Myocyte (in vitro differentiated cells): ENCODE results near the gene AMDHD2. TPM values are rescaled to one million over a fixed set of nuclear protein-coding genes. Genes with fewer than 3 reads are reported as not detected.
A peak's percentile ranks its signal among the peaks of the same experiment; 100 is the strongest.

Experiments used
- DNase-seq: peaks from one replicate; pipeline ENCODE4 v3.0.0-alpha.2; 2012; ENCODE audit warnings: low read depth
- total RNA-seq: library from RNA; depleted of rRNA; stranded (reverse); fragments of >200 nt; gene quantifications from 2 replicates; pipeline ENCODE4 v1.2.3, GENCODE V29; 2014

Gene AMDHD2
- total RNA-seq, 1 donor from 2014 or later = 39.7 TPM

DNA sequence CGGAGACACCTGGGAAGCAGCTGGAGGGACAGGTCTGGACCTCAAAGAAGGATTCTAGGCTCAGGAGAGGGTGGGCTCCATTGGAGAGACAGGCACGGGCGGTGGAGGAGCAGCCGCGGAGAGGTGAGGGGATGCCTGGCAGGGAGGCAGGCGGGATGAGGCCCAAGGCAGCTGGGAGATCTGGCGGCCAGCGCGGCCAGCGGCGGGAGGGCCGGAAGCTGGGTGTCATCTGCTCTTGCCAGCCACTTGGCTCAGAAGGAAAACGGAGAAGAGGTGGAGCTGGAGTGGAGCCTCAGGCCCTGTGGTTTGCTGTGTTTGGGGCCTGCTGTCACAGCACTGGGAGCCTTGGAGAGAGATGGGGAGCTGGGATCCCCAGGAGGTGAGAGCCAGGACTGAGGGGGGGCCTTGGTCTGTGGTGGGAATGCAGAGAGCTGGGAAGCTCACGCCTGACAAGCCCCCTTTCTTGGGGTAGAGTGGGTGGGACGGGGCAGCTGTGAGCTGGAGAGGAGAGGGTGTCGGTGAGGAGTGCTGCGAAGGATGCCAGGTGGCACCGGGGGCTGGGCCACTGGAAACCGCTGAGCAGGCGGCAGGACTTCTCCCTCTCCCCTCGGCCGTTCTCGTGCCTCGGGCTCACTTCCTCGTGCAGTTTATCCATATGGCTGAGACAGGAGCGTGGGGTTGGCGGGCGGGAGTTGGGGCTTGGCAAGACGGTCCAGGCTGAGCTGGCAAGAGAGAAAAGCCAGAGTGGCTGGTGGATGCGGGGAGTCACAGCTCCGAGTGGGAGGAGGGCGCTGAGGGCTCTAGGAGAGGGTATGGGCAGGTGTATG is 37.2 kb upstream of the AMDHD2 start:
- peak; percentile 92 for DNase-seq

DNA sequence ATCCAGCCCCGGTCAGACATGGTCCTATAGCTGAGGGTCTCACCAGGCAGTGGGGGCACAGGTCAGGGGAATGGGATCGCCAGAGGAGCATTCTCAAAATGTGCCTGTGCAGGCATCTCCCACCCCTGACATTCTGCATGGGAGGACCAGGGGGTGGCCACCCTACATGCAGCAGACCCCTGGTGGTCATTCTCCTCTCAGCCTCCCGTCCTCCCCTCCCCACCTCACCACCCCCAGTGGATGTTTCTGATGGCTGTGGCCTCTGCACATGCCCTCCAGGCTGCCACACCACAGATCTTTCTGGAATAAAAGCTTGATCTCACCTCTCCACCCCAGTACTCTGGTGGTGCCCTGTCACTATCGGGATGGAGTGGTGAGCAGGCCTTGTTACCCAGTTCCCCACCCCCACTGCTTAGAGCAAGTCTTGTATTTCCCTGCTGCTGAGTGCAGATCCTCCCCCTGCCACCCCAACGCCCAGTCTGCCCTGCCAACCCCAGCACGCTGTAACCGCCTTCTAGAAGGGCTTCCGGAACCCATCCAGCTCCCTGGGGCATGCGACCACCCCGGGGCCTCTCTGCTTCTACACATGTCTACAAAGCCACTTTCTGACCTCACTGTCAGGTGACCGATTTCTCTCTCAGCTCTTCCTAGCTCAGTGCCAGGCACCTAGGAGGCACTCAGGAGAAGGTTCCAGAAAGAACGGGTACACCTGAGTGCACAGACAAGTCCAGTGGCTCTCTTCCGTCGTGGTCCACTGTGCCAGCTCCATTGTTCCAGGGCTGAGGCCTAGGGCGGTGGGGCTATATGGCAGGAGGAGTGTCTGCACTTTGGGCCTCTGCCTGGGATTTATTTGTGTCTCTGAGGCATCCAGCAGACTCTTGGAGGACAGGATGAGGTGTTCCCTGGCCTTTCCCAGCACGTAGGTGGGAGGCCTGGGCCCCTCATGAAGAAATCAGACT is 36.0 kb upstream of the AMDHD2 start:
- DNase-seq = no peak

DNA sequence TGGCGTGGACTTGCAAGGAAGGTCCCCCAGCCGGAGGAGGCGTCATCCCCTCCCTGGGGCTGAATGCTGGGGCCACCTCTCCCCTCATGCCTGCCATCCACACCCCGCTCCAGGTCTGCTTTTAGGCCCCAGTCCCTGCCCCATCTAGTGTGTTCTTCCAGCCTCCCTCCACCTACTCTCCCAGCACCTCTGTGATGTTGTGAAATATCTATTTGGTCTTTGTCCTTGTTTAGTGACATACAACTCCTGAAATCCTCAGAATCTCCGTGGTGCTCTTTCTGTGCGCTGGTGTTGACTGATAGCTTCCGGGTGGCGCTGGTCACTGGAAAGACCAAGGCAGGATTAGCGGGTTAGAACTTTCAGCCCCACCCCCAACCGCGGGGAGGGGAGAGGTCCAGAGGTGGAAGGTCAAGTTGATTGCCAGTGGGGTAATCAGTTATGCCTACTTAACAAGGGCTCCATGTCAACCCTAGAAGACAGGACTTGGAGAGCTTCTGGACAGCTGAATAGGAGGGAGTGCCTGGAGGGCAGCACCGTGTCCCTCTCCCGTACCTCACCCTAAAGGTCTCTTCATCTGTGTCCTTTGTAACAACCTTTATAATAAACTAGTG is 35.2 kb upstream of the AMDHD2 start:
- DNase-seq = no peak

DNA sequence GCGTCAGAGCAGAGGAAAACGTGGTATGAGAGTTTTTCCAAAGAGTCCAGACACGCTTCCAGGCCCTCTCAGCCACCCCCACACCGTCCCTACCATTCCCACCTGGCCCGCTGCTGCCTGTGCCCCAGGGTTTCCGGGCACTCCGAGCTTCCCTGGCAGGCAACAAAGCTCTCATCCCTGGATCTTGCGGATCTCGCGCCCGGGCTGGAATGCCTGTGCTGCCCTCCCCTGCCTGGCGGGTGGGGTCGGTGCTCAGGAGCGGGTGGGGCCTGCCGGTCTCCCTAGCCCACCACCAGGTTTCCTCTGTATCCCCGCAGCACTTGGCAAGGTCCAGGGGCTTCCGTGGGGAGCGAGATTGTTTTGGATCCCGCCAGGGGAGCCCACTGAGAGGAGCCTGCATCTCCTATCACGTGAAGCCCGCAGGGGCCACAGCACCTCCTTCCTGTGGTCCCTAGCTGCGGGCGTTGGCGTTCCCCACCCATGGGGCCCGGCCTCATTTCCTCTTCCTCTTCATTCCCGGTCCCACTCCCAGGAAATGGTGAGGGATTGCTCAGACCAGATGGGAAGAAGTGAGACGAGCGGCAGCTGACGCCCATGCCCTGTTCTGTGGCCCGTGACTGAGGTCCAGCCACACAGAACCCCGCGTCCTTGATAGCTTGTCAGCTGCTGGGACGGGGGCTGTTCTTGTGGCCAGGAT is 34.2 kb upstream of the AMDHD2 start:
- DNase-seq = no peak

DNA sequence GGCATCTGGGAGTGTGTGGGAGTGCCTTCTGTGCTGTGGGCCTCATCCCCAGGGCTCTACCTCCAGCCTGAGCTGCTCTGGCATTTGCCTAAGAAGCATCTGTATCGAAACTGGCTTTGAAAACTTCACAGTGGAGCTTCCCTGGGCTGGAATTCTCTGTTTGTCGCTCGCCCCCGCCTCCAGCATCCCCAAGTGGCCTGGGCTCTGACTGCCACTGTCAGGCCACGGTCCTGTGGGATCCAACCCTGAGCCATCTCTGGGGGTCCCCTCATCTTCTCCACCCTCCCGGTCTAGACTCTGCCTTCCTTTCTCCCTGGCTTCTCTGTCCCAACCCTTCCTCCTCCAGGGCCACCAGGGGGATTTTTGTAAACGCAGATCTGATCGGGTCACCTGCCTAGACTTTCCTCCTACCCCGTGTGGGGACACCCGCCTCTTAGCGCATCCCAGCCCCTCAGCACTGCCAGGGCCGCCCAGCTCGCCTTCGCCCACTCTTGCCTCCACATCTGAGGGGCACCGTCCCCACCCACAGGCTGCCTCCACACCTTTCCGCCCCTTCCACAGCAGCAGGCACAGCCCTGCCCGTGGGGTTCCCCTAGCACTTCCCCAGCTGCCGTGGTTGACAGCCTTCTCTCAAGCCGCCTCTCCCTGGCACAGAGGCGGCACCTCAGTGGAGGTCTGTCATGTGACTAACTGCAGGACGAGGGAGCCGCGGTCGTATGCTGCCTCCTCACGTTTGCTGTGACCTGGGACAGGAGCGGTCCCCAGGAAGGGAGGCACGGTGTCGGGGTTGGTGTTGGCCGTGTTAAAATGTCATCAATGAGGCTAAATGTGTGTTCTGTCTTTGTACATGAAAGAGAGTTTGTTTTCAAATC is 33.3 kb upstream of the AMDHD2 start:
- no peak for DNase-seq

DNA sequence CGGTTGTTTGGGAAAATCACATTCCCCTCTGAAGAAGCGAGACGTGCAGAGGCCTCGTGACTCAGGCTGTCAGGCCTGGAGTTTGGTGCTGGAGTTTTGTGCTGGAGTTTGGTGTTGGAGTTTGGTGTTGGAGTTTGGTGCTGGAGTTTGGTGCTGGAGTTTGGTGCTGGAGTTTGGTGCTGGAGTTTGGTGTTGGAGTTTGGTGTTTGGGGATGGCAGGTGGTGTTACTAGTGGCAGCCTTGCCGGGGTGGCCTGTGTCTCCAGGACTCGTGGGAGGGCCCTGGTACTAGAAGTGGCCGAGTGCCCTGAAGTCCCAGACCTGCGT is 32.7 kb upstream of the AMDHD2 start:
- no peak for DNase-seq

DNA sequence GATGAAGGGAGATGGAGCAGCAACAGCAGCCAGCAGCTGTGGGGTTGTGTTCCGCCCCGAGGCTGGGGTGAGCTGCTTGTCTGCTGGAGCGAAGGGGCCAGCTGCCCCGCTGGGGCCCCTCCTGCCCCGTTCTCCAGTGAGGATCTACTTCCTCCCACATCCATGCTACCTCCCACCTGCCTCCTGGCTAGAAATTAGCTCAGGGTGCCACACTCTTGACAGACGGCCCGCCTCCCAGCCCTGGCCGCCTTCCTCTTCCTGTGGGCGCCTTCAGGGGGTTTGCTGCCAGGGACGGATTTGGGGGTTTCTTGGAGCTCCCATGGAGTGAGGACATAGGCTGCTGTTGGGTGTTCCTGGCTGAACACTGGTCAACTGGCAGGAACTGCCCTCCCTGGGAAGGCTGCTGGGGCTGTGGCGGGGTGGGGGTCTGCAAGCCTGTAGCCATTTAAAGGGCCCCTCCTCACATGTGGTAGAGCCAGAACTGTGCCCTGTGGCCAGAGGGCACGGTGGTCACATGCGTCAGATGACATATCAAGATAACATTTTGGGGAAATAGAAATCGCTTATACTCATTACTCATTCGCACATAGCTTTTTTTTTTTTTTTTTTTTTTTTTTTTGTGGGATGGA is 32.2 kb upstream of the AMDHD2 start:
- DNase-seq = no peak

DNA sequence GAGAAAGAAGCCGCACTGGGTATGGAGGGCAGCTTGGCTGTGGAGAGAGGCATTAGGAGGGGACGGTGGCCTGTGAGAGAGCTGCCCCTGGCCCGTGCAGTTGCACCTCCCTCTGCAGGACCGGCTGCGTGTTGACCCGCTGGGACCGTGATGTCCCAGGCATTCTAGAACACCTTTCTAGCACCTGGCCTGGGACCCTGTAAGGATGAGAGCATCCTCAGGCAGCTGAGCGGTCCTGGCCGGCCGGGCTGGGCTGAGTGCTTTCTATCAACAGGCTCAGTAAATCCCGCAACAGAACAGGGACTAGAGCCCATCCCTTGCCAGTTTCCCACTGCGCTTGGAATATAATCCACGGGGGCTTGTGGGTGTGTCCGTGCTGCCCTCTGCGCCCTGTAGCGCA is 30.6 kb upstream of the AMDHD2 start:
- no peak for DNase-seq

DNA sequence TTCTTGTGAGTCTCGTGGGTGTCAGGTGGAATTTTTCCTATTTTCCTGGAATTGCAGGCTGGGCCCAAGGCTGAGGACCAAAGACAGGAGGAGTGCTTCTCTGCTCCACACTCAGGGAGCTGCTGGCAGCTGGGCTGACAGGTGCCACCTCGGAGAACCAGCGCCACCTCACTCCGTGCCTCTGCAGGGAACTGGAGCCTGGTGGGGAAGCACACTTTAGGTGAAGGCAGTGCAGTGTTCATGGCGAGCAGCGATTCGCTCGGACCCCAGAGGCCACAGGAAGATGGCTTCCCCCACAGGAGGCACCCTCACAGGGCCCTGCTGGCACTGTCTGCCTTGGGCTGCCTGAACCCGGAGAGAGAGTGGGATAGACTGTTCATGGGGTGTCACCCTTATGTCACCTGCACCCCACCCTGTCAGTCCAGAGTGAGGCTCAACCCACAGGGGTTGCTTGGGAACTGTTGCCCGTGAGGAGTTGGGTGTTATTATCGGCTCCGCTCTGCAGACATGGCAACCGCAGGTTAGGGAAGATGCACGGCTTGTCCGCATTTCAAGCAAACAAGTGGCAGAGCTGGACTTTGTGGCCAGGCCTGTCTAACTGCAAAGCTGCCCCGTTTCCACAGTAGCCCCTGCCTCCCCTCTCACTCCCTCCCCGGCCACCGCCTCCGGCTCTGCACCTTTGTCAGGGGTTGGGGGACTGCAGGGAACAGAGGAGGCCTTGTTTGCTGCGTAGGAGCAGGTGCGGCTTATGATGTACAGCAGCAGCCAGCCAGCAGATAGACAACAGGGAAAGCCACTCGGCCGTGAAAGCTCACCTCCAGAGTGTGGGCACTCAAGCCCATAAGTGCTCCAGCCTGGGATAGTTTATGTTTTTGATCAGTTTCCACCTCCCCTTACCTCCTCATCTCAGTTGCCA is 29.7 kb upstream of the AMDHD2 start:
- no peak for DNase-seq

DNA sequence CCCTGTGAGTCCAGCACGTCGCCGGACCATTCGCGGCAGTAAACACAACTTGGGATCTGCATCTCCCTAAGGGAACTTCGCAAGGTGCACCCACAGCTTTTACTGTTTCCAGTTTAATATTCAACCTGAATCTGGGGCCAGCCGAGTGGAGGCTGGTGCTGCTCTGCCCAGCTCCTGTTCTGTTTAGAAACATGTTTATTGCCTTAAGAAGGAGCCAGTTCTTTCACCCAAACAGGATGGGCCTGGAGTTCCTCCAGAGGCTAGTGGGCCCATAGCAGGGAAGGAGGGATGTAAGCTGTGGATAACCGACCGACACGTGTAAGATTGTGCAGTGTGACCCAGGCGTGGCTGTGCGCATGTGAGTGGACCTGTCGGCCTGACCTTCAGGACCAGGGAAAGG is 27.9 kb upstream of the AMDHD2 start:
- no peak for DNase-seq

DNA sequence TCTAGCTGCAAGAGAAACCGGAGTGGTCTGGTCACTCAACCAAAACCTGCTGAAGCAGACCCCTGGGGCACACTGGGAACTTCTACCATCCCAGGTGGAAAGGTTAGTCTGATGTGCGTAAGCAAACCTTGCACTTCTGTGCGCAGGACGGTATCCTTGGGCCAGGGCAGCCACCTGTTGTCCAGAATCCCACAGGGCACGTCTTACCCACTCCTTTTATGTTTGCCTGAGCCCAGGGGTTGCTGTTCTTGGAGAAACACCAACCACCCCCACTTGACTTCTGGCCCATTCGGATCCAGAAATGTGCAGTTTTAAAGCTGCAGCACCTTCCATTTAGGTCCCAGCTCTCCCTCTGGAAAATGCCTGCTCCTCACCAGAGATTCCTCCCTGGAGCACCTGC is 26.6 kb upstream of the AMDHD2 start:
- no peak for DNase-seq

DNA sequence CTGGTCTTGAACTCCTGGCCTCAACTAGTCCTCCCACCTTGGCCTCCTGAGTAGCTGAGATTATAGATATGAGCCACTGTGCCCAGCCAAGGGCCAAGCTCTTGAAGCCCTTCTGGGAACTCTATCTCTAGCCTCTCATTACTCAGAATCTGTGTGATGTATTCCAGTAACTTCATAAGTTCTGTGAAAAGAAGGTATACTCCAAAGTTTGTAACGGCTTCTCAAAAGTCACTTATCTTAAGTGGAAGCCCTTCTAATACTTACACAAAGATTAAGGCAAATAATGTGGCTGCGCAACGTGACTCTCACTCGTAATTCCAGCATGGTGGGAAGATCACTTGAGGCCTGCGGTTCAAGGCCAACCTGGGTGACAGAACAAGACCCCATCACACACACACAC is 25.6 kb upstream of the AMDHD2 start:
- no peak for DNase-seq

DNA sequence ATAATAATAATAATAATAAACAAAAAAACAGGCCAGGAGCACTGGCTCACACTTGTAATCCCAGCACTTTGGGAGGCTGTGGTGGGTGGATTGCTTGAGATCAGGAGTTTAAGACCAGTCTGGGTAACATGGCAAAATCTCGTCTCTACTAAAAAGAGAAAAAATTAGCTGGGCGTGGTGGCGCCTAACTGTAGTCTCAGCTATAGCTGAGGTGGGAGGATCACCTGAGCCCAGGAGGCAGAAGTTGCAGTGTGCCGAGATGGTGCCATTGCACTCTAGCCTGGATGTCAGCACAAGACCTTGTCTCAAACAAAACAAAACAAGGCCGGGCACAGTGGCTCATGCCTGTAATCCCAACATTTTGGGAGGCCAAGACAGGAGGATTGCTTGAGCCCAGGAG is 25.1 kb upstream of the AMDHD2 start:
- no peak for DNase-seq

DNA sequence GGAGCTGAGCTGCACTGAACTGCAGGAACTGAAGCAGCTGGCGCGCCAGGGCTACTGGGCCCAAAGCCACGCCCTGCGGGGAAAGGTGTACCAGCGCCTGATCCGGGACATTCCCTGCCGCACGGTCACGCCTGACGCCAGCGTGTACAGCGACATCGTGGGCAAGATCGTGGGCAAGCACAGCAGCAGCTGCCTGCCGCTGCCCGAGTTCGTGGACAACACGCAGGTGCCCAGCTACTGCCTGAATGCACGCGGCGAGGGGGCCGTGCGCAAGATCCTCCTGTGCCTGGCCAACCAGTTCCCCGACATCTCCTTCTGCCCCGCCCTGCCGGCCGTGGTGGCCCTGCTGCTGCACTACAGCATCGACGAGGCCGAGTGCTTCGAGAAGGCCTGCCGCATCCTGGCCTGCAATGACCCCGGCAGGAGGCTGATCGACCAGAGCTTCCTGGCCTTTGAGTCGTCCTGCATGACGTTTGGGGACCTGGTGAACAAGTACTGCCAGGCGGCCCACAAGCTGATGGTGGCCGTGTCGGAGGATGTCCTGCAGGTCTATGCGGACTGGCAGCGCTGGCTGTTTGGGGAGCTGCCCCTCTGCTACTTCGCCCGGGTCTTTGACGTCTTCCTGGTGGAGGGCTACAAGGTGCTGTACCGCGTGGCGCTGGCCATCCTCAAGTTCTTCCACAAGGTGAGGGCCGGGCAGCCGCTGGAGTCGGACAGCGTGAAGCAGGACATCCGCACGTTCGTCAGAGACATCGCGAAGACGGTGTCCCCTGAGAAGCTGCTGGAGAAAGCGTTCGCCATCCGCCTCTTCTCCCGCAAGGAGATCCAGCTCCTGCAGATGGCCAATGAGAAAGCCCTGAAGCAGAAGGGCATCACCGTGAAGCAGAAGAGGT is 23.7 kb upstream of the AMDHD2 start:
- no peak for DNase-seq

DNA sequence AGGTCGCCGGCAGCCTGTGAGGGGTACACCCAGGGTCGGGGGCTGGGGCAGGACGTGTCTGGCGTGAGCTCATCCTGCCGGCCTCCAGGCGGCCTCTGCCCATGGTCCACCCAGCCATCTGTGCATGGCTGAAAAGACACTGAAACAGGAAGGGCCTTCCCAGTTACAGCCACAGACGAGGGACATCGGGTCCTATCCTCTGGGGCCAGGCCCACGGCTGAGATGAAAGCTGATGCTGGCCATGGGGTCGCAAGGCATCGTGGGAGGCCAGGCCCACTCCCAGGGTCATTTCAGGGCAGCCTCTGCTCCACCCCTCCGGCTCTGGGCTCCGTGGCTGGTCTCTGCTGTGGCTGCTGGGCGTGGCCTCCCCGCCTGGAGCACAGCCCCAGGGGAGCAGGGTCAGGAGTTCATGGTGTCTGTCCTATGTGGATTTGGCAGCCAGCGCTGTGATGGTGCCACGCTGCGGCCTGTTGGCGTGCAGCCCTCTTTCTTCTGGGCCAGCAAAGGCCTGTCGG is 23.0 kb upstream of the AMDHD2 start:
- peak; percentile 86 for DNase-seq

DNA sequence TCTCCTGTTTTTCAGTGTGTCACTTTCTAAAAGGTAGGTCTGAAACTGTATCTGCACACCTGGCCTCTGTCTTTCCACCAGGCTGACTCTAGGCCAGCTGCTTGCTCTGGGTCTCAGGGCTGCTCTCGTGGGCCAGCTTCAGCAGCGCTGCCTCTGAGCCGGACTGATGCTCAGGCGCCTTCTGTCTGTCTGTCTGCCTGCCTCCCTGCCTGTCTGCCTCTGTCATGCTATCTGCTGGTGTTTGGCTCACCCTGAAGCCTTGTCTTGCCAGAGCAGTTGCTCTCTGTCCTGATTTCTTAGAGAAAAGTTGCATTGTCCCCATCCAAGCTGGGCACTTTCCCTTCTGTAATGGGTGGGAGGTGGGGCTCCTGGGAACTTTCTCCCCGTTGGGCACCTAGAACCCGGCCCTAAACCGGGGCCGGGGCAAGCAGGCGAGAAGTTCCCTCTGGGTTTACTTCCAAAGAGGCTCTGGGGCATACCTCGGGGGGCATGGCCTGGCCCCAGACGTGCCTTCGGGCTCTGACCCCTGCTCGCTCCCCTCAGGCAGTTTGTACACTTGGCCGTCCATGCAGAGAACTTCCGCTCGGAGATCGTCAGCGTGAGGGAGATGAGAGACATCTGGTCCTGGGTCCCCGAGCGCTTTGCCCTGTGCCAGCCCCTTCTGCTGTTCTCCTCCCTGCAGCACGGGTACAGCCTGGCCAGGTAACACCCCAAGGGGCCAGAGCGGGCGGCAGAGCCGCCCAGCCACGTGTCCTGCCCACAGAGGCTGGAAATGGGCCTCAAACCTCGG is 22.3 kb upstream of the AMDHD2 start:
- DNase-seq = no peak
